Body of pancreas (tissue), 4 donors: ENCODE data around the gene TAS2R42. TPM values are rescaled to one million over a fixed set of nuclear protein-coding genes. Genes with fewer than 3 reads are reported as not detected.

Source experiments
- ATAC-seq: fragments of 150-250 bp; one replicate; pipeline ENCODE4 v1.9.1; 2016
- DNase-seq, 4 donors: peaks; one replicate each; pipeline ENCODE4 v3.0.0-alpha.2; 2019
- H3K27ac ChIP-seq, 4 donors: fragments of 200-600 bp; sonication (generic); 1 replicate in 3 of 4; 2 replicates in 1 of 4; pipeline versions ENCODE4 v1.5.1 to v1.6.1; 2016 to 2019; ENCODE audit warnings: mild to moderate bottlenecking in 1 of 4, mixed read lengths in 1 of 4, moderate library complexity in 1 of 4
- H3K27me3 ChIP-seq, 2 donors: fragments of 200-600 bp; sonication (generic); one replicate each; pipeline ENCODE4 v1.6.0; 2016; ENCODE audit warnings: mild to moderate bottlenecking in 1 of 2
- H3K36me3 ChIP-seq, 2 donors: fragments of 200-600 bp; sonication (generic); replicated peaks in 1 of 2; 2 replicates each; pipeline ENCODE4 v1.5.1; 2016; ENCODE audit warnings: low read depth in 2 of 2; ENCODE audit not compliant: insufficient read depth in 1 of 2
- H3K4me1 ChIP-seq: fragments of 200-600 bp; sonication (generic); one replicate; pipeline ENCODE4 v1.6.0; 2016
- H3K4me3 ChIP-seq, 2 donors: fragments of 200-600 bp; sonication (generic); 1 replicate in 1 of 2; 2 replicates in 1 of 2; pipeline ENCODE4 v1.5.1; 2016 to 2019
- H3K9me3 ChIP-seq, 3 donors: fragments of 200-600 bp; sonication (generic); 1 replicate in 2 of 3; 2 replicates in 1 of 3; pipeline ENCODE4 v1.5.1; 2016
- CTCF ChIP-seq, 7 experiments: fragments of 450-650 bp in 4 of 7; fragments of 200-600 bp in 3 of 7; sonication (generic) in 3 of 7; IDR thresholded peaks; one replicate each; pipeline ENCODE4 v1.5.1; 2016 to 2019; ENCODE audit warnings: antibody characterized with exemption in 7 of 7
- POLR2A ChIP-seq, 3 donors: fragments of 450-650 bp; IDR thresholded peaks; one replicate each; pipeline ENCODE4 v1.6.1; 2016; ENCODE audit warnings: antibody characterized with exemption in 3 of 3, mild to moderate bottlenecking in 2 of 3
- WGBS, 2 donors: methylation state at CpG; one replicate each; pipeline ENCODE4 v1.1.5; 2017; 5-methylcytosine and 5-hydroxymethylcytosine counted together
- intact Hi-C: fragments of 100-400 bp; cut with DNase I; formaldehyde crosslinking; loops from one replicate; pipeline ENCODE4 v1.15.1; 2023
- total RNA-seq, 2 donors: library from RNA; depleted of rRNA; stranded (reverse); fragments of >200 nt; gene quantifications; one replicate each; pipeline ENCODE4 v1.1.0, GENCODE V29; 2016

Gene TAS2R42
- total RNA-seq, 2 donors from 2014 or later: not detected

DNA sequence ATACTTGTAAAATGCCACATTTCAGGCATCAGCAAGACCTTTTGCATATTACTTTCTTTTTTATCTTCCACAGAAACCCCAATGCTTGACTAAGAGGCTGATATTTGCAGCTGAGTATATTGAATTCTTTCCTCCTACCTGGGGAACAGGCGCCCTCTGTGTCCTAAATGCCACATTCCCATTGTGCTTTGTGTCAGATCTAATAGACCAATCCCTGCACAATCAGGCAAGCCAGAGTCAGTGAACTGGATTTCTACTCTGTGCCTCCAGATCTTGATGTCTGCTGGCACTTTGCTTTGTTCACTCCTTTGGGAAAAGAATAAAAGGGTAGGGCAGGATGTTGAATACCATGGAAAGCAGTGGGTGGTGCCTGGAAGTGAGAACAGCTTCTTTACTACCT, 22.4 kb upstream of the TAS2R42 start:
- WGBS, 2 donors: 63 to 68% methylated on average over 1 of the region's 1 CpG
- DNase-seq: no peak
- TF ChIP-seq POLR2A (IDR thresholded peaks at IDR 0.05): no peak
- TF ChIP-seq CTCF (IDR thresholded peaks at IDR 0.05): no peak

GRCh38 chr12:11204173-11204572, 17.4 kb upstream of the TAS2R42 start:
- DNase-seq: no peak
- no peak for ATAC-seq
- H3K4me1 ChIP-seq: no peaks in the 10 kb centered on the region
- no peaks in the 10 kb centered on the region for H3K36me3 ChIP-seq
- 79 to 94% methylated on average over 3 of the region's 3 CpGs for WGBS, 2 donors
- H3K27me3 ChIP-seq: no peaks in the 10 kb centered on the region
- no peaks in the 10 kb centered on the region for H3K9me3 ChIP-seq
- H3K27ac ChIP-seq: no peak overlapping the region
- H3K4me3 ChIP-seq: no peak overlapping the region
- intact Hi-C loops: loop anchor here (5.0 kb wide), 1 partner anchor 432 kb away; no protein-coding TSS in a partner anchor
- TF ChIP-seq POLR2A (IDR thresholded peaks at IDR 0.05) (no peak), CTCF (IDR thresholded peaks at IDR 0.05) (no peak)

More for the DNA sequence above, 22.4 kb upstream of the TAS2R42 start:
- H3K27me3 ChIP-seq: no peaks in the 10 kb centered on the region
- H3K36me3 ChIP-seq: no peaks in the 10 kb centered on the region
- H3K9me3 ChIP-seq: no peaks in the 10 kb centered on the region
- H3K27ac ChIP-seq: no peak overlapping the region
- ATAC-seq: no peak
- intact Hi-C loops: no loop called here
- H3K4me1 ChIP-seq: no peaks in the 10 kb centered on the region
- no peak overlapping the region for H3K4me3 ChIP-seq

DNA sequence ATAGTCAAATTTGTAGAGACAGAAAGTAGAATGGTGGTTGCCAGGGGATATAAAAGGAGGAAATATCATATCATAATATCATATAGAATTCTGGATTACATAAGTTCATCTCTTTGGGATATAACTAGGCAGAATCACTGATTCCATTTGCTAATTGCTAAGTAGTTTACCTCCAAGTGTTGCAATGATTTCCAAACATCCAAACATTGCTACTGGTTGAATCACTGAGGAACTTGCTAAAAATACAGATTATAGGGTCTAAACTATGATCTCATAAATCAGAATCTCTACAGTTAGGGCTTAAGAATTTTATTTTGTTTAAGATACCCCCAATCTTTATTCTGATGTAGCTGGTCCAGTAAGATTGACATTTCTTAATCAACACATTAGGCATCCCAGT, 16.1 kb upstream of the TAS2R42 start:
- intact Hi-C loops: loop anchor here (5.0 kb wide), 1 partner anchor 431 kb away; no protein-coding TSS in a partner anchor
- Histone ChIP-seq H3K27ac (no peak overlapping the region), H3K4me1 (no peaks in the 10 kb centered on the region), H3K9me3 (no peaks in the 10 kb centered on the region), H3K36me3 (no peaks in the 10 kb centered on the region), H3K4me3 (no peak overlapping the region), H3K27me3 (no peaks in the 10 kb centered on the region)
- ATAC-seq (no peak), DNase-seq (no peak)
- TF ChIP-seq CTCF (IDR thresholded peaks at IDR 0.05) (no peak), POLR2A (IDR thresholded peaks at IDR 0.05) (no peak)

- H3K4me3 ChIP-seq: no peak overlapping the region
- no peaks in the 10 kb centered on the region for H3K9me3 ChIP-seq
- ATAC-seq: no peak
- H3K4me1 ChIP-seq: no peaks in the 10 kb centered on the region
- no peak overlapping the region for H3K27ac ChIP-seq
- no peak for DNase-seq
- H3K36me3 ChIP-seq: no peaks in the 10 kb centered on the region
- intact Hi-C loops: no loop called here
- TF ChIP-seq CTCF (IDR thresholded peaks at IDR 0.05): no peak
- H3K27me3 ChIP-seq: no peaks in the 10 kb centered on the region
Observed at GRCh38 chr12:11183011-11183410, 3.7 kb downstream of the TAS2R42 start.

GRCh38 chr12:11182529-11182928, 4.2 kb downstream of the TAS2R42 start:
- no peak overlapping the region for H3K4me3 ChIP-seq
- no peaks in the 10 kb centered on the region for H3K9me3 ChIP-seq
- no peaks in the 10 kb centered on the region for H3K4me1 ChIP-seq
- no peak overlapping the region for H3K27ac ChIP-seq
- no peak for DNase-seq
- no peaks in the 10 kb centered on the region for H3K36me3 ChIP-seq
- no peak for ATAC-seq
- TF ChIP-seq CTCF (IDR thresholded peaks at IDR 0.05) (no peak), POLR2A (IDR thresholded peaks at IDR 0.05) (no peak)
- H3K27me3 ChIP-seq: no peaks in the 10 kb centered on the region
- intact Hi-C loops: no loop called here
